ENCODE data around the gene UBB. TPM values are rescaled to one million over a fixed set of nuclear protein-coding genes. Genes with fewer than 3 reads are reported as not detected.
A peak's percentile ranks its signal among the peaks of the same experiment; 100 is the strongest.

The UBB gene
- total RNA-seq, 1 donor from 2014 or later, result 1,783 TPM

DNA sequence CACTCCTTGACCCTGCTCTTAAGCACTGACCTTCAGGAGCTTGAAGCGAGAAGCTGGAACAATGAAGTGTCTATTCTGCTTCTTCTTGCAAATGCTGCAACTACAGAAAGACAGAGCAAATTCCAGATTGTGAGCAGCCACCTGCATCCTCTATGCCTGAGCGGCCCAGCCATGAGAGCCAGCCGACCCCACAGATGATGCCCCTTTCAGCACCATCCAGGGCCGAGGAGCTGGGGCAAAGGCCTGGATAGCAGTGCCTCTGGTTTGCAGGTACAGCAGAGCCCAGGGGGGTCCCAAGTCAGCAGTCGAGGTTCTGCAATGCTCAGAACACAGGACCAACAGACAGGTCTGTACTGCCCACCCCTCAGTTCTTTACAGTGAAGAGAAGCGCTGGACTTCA lies 32.3 kb upstream of the UBB start:
- H3K27me3 Mint-ChIP-seq (ENCODE audit: low read depth, unreplicated experiment), result no peaks in the 10 kb centered on the region
- H3K27me3 ChIP-seq (ENCODE audit: insufficient read depth, low read length), result no peaks in the 10 kb centered on the region
- no peaks in the 10 kb centered on the region for H3K9me3 ChIP-seq (ENCODE audit: insufficient read depth, low read depth, low read length)
- H3K27ac ChIP-seq (ENCODE audit: low read depth, low read length), result no peak overlapping the region
- H3K36me3 ChIP-seq (ENCODE audit: insufficient read depth, low read length), result peaks cover 14% of the 10 kb centered on the region
- DNase-seq (ENCODE audit: low read depth) (no peak), FAIRE-seq (no peak)
- no peak overlapping the region for H3K4me3 Mint-ChIP-seq (ENCODE audit: unreplicated experiment)
- peaks cover 31% of the 10 kb centered on the region for H3K79me2 ChIP-seq (ENCODE audit: insufficient read depth, low read length)
- no peak overlapping the region for H3K4me2 ChIP-seq (ENCODE audit: low read length)
- H3K4me3 ChIP-seq (ENCODE audit: insufficient read depth, low read depth, low read length), result no peak overlapping the region
- H3K9me3 Mint-ChIP-seq (ENCODE audit: unreplicated experiment), result no peaks in the 10 kb centered on the region
- peaks cover 5% of the 10 kb centered on the region for H3K36me3 Mint-ChIP-seq (ENCODE audit: low read depth, unreplicated experiment)
- no peak overlapping the region for H3K9ac ChIP-seq (ENCODE audit: low read length)
- peaks cover 2% of the 10 kb centered on the region for H3K4me1 ChIP-seq (ENCODE audit: insufficient read depth, low read length)
- H3K4me1 Mint-ChIP-seq (ENCODE audit: low read depth, unreplicated experiment), result peaks cover 2% of the 10 kb centered on the region
- H4K20me1 ChIP-seq (ENCODE audit: insufficient read depth, low read length), result peaks cover 4% of the 10 kb centered on the region
- H2AFZ ChIP-seq (ENCODE audit: low read depth, low read length), result no peak overlapping the region
- TF ChIP-seq, protein P1, sequence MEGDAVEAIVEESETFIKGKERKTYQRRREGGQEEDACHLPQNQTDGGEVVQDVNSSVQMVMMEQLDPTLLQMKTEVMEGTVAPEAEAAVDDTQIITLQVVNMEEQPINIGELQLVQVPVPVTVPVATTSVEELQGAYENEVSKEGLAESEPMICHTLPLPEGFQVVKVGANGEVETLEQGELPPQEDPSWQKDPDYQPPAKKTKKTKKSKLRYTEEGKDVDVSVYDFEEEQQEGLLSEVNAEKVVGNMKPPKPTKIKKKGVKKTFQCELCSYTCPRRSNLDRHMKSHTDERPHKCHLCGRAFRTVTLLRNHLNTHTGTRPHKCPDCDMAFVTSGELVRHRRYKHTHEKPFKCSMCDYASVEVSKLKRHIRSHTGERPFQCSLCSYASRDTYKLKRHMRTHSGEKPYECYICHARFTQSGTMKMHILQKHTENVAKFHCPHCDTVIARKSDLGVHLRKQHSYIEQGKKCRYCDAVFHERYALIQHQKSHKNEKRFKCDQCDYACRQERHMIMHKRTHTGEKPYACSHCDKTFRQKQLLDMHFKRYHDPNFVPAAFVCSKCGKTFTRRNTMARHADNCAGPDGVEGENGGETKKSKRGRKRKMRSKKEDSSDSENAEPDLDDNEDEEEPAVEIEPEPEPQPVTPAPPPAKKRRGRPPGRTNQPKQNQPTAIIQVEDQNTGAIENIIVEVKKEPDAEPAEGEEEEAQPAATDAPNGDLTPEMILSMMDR (IDR thresholded peaks at IDR 0.05; ENCODE audit: insufficient read depth, low read depth, low read length), result no peak
- TF ChIP-seq EZH2 (IDR thresholded peaks at IDR 0.05; ENCODE audit: insufficient read depth, low read length), result no peak
- H3K27ac Mint-ChIP-seq (ENCODE audit: unreplicated experiment), result no peak overlapping the region

GRCh38 chr17:16349431-16349830 lies 31.5 kb upstream of the UBB start:
- H3K4me3 Mint-ChIP-seq (ENCODE audit: unreplicated experiment), result no peak overlapping the region
- peaks cover 2% of the 10 kb centered on the region for H3K4me1 Mint-ChIP-seq (ENCODE audit: low read depth, unreplicated experiment)
- H3K4me2 ChIP-seq (ENCODE audit: low read length), result no peak overlapping the region
- H3K9ac ChIP-seq (ENCODE audit: low read length), result no peak overlapping the region
- peaks cover 3% of the 10 kb centered on the region for H3K4me1 ChIP-seq (ENCODE audit: insufficient read depth, low read length)
- H2AFZ ChIP-seq (ENCODE audit: low read depth, low read length), result no peak overlapping the region
- H3K27ac ChIP-seq (ENCODE audit: low read depth, low read length), result no peak overlapping the region
- peaks cover 14% of the 10 kb centered on the region for H3K36me3 ChIP-seq (ENCODE audit: insufficient read depth, low read length)
- H3K27me3 ChIP-seq (ENCODE audit: insufficient read depth, low read length), result no peaks in the 10 kb centered on the region
- peaks cover 4% of the 10 kb centered on the region for H4K20me1 ChIP-seq (ENCODE audit: insufficient read depth, low read length)
- H3K79me2 ChIP-seq (ENCODE audit: insufficient read depth, low read length), result peaks cover 32% of the 10 kb centered on the region
- TF ChIP-seq, protein P1 (IDR thresholded peaks at IDR 0.05; ENCODE audit: insufficient read depth, low read depth, low read length), result no peak
- no peak overlapping the region for H3K4me3 ChIP-seq (ENCODE audit: insufficient read depth, low read depth, low read length)
- H3K36me3 Mint-ChIP-seq (ENCODE audit: low read depth, unreplicated experiment), result no peaks in the 10 kb centered on the region
- H3K9me3 ChIP-seq (ENCODE audit: insufficient read depth, low read depth, low read length), result no peaks in the 10 kb centered on the region
- no peak for FAIRE-seq
- H3K27me3 Mint-ChIP-seq (ENCODE audit: low read depth, unreplicated experiment), result no peaks in the 10 kb centered on the region
- H3K27ac Mint-ChIP-seq (ENCODE audit: unreplicated experiment), result no peak overlapping the region
- no peak for DNase-seq (ENCODE audit: low read depth)
- no peaks in the 10 kb centered on the region for H3K9me3 Mint-ChIP-seq (ENCODE audit: unreplicated experiment)

GRCh38 chr17:16351831-16352230 lies 29.1 kb upstream of the UBB start:
- no peaks in the 10 kb centered on the region for H3K9me3 Mint-ChIP-seq (ENCODE audit: unreplicated experiment)
- TF ChIP-seq, protein P1 (IDR thresholded peaks at IDR 0.05; ENCODE audit: insufficient read depth, low read depth, low read length), result no peak
- no peak for TF ChIP-seq EZH2 (IDR thresholded peaks at IDR 0.05; ENCODE audit: insufficient read depth, low read length)

More at GRCh38 chr17:16351831-16352230, 29.1 kb upstream of the UBB start:
- Histone ChIP-seq H3K27ac (ENCODE audit: low read depth, low read length) (peak overlapping the region; percentile 51), H3K4me1 (ENCODE audit: insufficient read depth, low read length) (peaks cover 3% of the 10 kb centered on the region), H3K9me3 (ENCODE audit: insufficient read depth, low read depth, low read length) (no peaks in the 10 kb centered on the region), H3K9ac (ENCODE audit: low read length) (peak overlapping the region; percentile 85), H3K79me2 (ENCODE audit: insufficient read depth, low read length) (peaks cover 32% of the 10 kb centered on the region), H3K4me2 (ENCODE audit: low read length) (peak overlapping the region; percentile 98), H2AFZ (ENCODE audit: low read depth, low read length) (peak overlapping the region; percentile 85), H4K20me1 (ENCODE audit: insufficient read depth, low read length) (peaks cover 4% of the 10 kb centered on the region), H3K4me3 (ENCODE audit: insufficient read depth, low read depth, low read length) (peak overlapping the region; percentile 88), H3K36me3 (ENCODE audit: insufficient read depth, low read length) (peaks cover 14% of the 10 kb centered on the region), H3K27me3 (ENCODE audit: insufficient read depth, low read length) (no peaks in the 10 kb centered on the region)
- peaks cover 2% of the 10 kb centered on the region for H3K4me1 Mint-ChIP-seq (ENCODE audit: low read depth, unreplicated experiment)
- peaks cover 2% of the 10 kb centered on the region for H3K27me3 Mint-ChIP-seq (ENCODE audit: low read depth, unreplicated experiment)
- H3K27ac Mint-ChIP-seq (ENCODE audit: unreplicated experiment), result peak overlapping the region; percentile 88
- no peaks in the 10 kb centered on the region for H3K36me3 Mint-ChIP-seq (ENCODE audit: low read depth, unreplicated experiment)
- DNase-seq (ENCODE audit: low read depth) (peak; percentile 65), FAIRE-seq (peak; percentile 74)
- peak overlapping the region; percentile 92 for H3K4me3 Mint-ChIP-seq (ENCODE audit: unreplicated experiment)
